AG04449 (cell line): ENCODE results near the gene TEX54.

Source experiments
- CTCF ChIA-PET: fragments of 350-600 bp; formaldehyde crosslinking; extraction: SDS; loops from one replicate; lab custom pipeline; 2021; ENCODE audit warnings: antibody characterized with exemption; lab: Yijun Ruan, JAX
- POLR2A ChIA-PET: fragments of 400-600, 350-600 bp; formaldehyde crosslinking; extraction: SDS; loops from one replicate; lab custom pipeline; 2020; ENCODE audit warnings: antibody characterized with exemption, inconsistent platforms; lab: Yijun Ruan, JAX
- DNase-seq: peaks from one replicate; pipeline ENCODE4 v3.0.0-alpha.2; 2010; ENCODE audit warnings: low read depth, low spot score
- H3K4me3 ChIP-seq: 2 replicates; pipeline ENCODE4 v1.5.1; 2011; ENCODE audit warnings: low read depth, mild to moderate bottlenecking, control low read depth, low read length
- TF ChIP-seq, protein P1 (sequence below): IDR thresholded peaks from one replicate; pipeline ENCODE4 v1.5.1; 2011; ENCODE audit warnings: mild to moderate bottlenecking, moderate library complexity, low read length, control low read depth, inconsistent platforms; ENCODE audit not compliant: insufficient read depth; ENCODE audit errors: missing control alignments

TEX54 gene

DNA sequence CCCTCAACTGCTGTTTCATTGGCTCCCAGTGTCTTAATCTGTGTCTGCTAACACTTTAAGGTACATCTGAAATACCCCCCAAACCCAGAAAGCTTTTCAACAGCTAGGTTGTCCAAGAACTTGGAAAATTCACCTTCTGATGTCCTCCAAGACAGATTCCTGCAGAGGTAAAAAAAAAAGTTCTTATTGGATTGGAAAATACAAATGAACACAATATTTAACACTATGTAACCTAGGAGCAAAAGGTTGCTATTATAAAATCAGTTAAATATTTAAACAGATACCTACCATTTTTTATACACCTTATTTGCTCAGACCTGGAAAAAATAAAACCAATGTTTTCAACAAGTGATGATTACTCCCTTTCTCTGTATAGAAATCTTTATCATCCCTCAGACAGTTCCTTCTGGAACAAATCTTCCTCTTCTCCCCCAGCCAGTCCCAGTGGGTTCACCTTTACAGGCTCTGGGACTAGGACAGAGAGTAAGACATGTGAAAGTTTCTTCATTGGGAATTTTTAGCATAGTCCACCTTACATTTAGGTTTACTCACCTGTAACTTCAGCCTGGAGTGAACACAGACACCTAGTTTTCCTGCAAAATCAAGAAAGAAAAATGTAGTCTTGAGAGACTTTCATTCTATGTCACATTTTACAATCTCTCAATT, 20.0 kb upstream of the TEX54 start:
- no peak for DNase-seq
- no peak overlapping the region for H3K4me3 ChIP-seq
- TF ChIP-seq, protein P1, sequence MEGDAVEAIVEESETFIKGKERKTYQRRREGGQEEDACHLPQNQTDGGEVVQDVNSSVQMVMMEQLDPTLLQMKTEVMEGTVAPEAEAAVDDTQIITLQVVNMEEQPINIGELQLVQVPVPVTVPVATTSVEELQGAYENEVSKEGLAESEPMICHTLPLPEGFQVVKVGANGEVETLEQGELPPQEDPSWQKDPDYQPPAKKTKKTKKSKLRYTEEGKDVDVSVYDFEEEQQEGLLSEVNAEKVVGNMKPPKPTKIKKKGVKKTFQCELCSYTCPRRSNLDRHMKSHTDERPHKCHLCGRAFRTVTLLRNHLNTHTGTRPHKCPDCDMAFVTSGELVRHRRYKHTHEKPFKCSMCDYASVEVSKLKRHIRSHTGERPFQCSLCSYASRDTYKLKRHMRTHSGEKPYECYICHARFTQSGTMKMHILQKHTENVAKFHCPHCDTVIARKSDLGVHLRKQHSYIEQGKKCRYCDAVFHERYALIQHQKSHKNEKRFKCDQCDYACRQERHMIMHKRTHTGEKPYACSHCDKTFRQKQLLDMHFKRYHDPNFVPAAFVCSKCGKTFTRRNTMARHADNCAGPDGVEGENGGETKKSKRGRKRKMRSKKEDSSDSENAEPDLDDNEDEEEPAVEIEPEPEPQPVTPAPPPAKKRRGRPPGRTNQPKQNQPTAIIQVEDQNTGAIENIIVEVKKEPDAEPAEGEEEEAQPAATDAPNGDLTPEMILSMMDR, result no peak
- ChIA-PET POLR2A (interaction anchor here (1.1 to 8.3 kb wide), 2 partner anchors 12 to 28 kb away, joined by 3 to 193 read pairs; partner anchors contain the start of genes SLC3A2 and WDR74), CTCF (no interaction called here)

- CTCF ChIA-PET, result no interaction called here
- H3K4me3 ChIP-seq, result no peak overlapping the region
- DNase-seq, result no peak
- POLR2A ChIA-PET, result interaction anchor here (1.1 to 8.3 kb wide), 2 partner anchors 12 to 29 kb away, joined by 3 to 193 read pairs; partner anchors contain the start of genes SLC3A2 and WDR74
- TF ChIP-seq, protein P1, result no peak
Measured at GRCh38 chr11:62851807-62852522, 19.3 kb upstream of the TEX54 start.

GRCh38 chr11:62850911-62851806, 18.5 kb upstream of the TEX54 start:
- POLR2A ChIA-PET, result interaction anchor here (0.6 to 8.3 kb wide), 3 partner anchors 11 to 231 kb away, joined by 3 to 193 read pairs (median 3); partner anchors contain the start of gene WDR74
- DNase-seq, result no peak
- H3K4me3 ChIP-seq, result no peak overlapping the region
- CTCF ChIA-PET, result no interaction called here
- TF ChIP-seq, protein P1, result no peak

DNA sequence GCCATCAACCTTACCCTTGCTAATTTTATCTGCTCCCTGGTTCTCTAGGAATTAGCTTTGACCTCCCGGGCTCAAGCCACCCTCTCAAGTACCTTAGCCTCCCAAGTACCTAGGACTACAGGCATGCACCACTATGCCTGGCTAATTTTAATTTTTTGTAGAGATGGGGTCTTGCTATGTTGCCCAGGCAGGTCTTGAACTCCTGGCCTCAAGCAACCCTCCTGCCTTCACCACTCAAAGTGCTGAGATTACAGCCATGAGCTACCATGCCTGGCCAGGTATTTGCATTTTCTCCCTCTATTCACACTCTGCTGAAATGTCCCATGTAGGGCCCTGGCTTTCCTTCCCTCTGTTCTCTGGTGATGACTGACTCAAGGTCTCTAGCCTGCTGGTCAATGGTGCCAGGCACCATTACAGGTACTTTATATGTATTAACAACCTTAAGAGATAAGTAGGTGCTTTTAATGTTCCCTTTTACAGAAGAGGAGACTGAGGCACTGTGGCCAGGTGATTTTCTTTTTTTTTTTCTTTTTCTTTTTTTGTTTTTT, 15.2 kb upstream of the TEX54 start:
- CTCF ChIA-PET, result interaction anchor here (0.8 to 1.3 kb wide), 2 partner anchors 10 to 33 kb away, joined by 3 read pairs; partner anchors contain the start of gene SLC3A2
- POLR2A ChIA-PET, result interaction anchor here (0.6 kb wide), 1 partner anchor 9 kb away, joined by 3 read pairs; no protein-coding TSS in a partner anchor
- TF ChIP-seq, protein P1, result no peak
- no peak overlapping the region for H3K4me3 ChIP-seq
- DNase-seq, result no peak

DNA sequence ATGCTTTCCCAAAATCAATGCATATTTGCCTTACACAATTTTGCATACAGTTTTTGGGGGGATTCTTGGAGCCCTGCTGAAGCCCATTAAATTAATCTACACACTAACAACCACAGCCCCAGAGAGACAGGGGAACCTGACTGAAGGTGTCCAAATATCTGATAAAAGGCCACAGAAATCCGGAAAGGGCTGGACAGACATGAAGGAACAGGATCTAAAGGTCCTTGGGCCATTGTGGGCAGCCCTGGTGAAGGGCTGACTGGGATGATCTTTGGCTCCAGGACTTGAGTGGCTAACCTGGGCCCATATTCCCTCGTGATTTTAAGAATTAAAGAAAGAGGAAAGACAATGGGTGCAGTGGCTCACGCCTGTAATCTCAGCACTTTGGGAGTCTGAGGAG, 13.5 kb upstream of the TEX54 start:
- TF ChIP-seq, protein P1, result no peak
- ChIA-PET CTCF (interaction anchor here (0.9 kb wide), 1 partner anchor 8 kb away, joined by 4 read pairs; no protein-coding TSS in a partner anchor), POLR2A (interaction anchor here (1.1 kb wide), 1 partner anchor 10 kb away, joined by 3 read pairs; no protein-coding TSS in a partner anchor)
- DNase-seq, result no peak
- no peak overlapping the region for H3K4me3 ChIP-seq
